ENCODE results near the gene CASP4. TPM values are rescaled to one million over a fixed set of nuclear protein-coding genes. Genes with fewer than 3 reads are reported as not detected.

CASP4 gene
- total and polyA plus RNA-seq, 2 of the 4 experiments (the other 2 are of a cell fraction): 82.5 to 91.9 TPM

- Histone ChIP-seq H4K91ac (ENCODE audit: insufficient read depth, low read depth, low read length) (no peak overlapping the region), H4K5ac (ENCODE audit: low read depth, low read length) (no peak overlapping the region), H3K36me3 (ENCODE audit: control insufficient read depth, insufficient read depth, low read length) (no peaks in the 10 kb centered on the region), H4K8ac (ENCODE audit: low read depth in 2 of 2, low read length in 2 of 2) (no peak overlapping the region), H4K20me1 (ENCODE audit: insufficient read depth, low read length) (no peaks in the 10 kb centered on the region), H2BK5ac (ENCODE audit: low read depth, low read length, poor library complexity, severe bottlenecking) (no peak overlapping the region), H3K4ac (ENCODE audit: low read depth, low read length) (no peak overlapping the region), H3K4me3 (ENCODE audit: insufficient read depth, low read depth, low read length) (no peak overlapping the region), H3K18ac (ENCODE audit: low read depth, low read length) (no peak overlapping the region), H3K14ac (replicated peaks; ENCODE audit: low read depth, low read length) (no peak overlapping the region), H3K4me1 (ENCODE audit: control insufficient read depth, insufficient read depth, low read length) (no peaks in the 10 kb centered on the region), H3K27ac (ENCODE audit: insufficient read depth, low read length) (no peak overlapping the region), H3K56ac (ENCODE audit: extremely low read depth, insufficient read depth, low read length) (no peak overlapping the region), H3K27me3 (ENCODE audit: control insufficient read depth, insufficient read depth, low read length) (no peaks in the 10 kb centered on the region), H3K79me1 (ENCODE audit: low read depth in 1 of 2, low read length in 2 of 2) (no peaks in the 10 kb centered on the region), H3K9me1 (ENCODE audit: insufficient read depth, low read length) (0 out of 2 replicates have a peak, but pooled peaks cover 3% of the 10 kb centered on the region), H3K9ac (ENCODE audit: low read depth, low read length) (no peak overlapping the region), H2AK9ac (replicated peaks; ENCODE audit: low read depth, low read length, poor library complexity) (peak overlapping the region; percentile 72), H3K9me3 (ENCODE audit: control insufficient read depth, insufficient read depth, low read length) (no peaks in the 10 kb centered on the region), H2BK120ac (ENCODE audit: low read depth, low read length) (no peak overlapping the region), H2AFZ (replicated peaks; ENCODE audit: low read length, poor library complexity) (peak overlapping the region; percentile 51), H2BK15ac (ENCODE audit: low read depth, low read length) (peak overlapping the region; percentile 33; the same call in 1 of the 3 replicates), H2BK20ac (ENCODE audit: low read depth, low read length) (0 out of 2 replicates have a peak overlapping the region, but pooled peaks have one; percentile 1), H3K23ac (ENCODE audit: low read depth, low read length) (no peak overlapping the region), H2AK5ac (ENCODE audit: low read depth, low read length) (0 out of 2 replicates have a peak overlapping the region, but pooled peaks have one; percentile 28), H3K4me2 (ENCODE audit: low read depth, low read length) (no peak overlapping the region)
- ATAC-seq (ENCODE audit: low read depth) (no peak), DNase-seq (no peak)
- no TSS peak for BruUV-seq (replicated peaks)
- ChIA-PET CTCF (no interaction called here), POLR2A (ENCODE audit: unreplicated experiment) (no interaction called here)
- in situ Hi-C loops (cut with MboI; ENCODE audit: low sequenced_read_pairs) (no loop called here), dilution Hi-C loops (cut with HindIII; ENCODE audit: low sequenced_read_pairs, unreplicated experiment) (no loop called here), intact Hi-C loops (cut with micrococcal nuclease) (no loop called here)
- WGBS, 2 experiments (ENCODE audit: extremely low coverage in 2 of 2, insufficient read length in 1 of 2): 100% methylated on average over 2 of the region's 4 CpGs; no CpG with 5 or more reads in 1 of the 2 experiments
- TF ChIP-seq, protein P1, sequence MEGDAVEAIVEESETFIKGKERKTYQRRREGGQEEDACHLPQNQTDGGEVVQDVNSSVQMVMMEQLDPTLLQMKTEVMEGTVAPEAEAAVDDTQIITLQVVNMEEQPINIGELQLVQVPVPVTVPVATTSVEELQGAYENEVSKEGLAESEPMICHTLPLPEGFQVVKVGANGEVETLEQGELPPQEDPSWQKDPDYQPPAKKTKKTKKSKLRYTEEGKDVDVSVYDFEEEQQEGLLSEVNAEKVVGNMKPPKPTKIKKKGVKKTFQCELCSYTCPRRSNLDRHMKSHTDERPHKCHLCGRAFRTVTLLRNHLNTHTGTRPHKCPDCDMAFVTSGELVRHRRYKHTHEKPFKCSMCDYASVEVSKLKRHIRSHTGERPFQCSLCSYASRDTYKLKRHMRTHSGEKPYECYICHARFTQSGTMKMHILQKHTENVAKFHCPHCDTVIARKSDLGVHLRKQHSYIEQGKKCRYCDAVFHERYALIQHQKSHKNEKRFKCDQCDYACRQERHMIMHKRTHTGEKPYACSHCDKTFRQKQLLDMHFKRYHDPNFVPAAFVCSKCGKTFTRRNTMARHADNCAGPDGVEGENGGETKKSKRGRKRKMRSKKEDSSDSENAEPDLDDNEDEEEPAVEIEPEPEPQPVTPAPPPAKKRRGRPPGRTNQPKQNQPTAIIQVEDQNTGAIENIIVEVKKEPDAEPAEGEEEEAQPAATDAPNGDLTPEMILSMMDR (conservative IDR thresholded peaks at IDR 0.05; ENCODE audit: low read depth, low read length): no peak
- TF ChIP-seq CEBPB (IDR thresholded peaks at IDR 0.05; ENCODE audit: low read depth, low read length): no peak
- no peak for TF ChIP-seq FOS (IDR thresholded peaks at IDR 0.05; ENCODE audit: low read depth, low read length)
- TF ChIP-seq, protein P2, sequence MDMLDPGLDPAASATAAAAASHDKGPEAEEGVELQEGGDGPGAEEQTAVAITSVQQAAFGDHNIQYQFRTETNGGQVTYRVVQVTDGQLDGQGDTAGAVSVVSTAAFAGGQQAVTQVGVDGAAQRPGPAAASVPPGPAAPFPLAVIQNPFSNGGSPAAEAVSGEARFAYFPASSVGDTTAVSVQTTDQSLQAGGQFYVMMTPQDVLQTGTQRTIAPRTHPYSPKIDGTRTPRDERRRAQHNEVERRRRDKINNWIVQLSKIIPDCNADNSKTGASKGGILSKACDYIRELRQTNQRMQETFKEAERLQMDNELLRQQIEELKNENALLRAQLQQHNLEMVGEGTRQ (IDR thresholded peaks at IDR 0.05; ENCODE audit: low read depth, low read length): no peak
- TF ChIP-seq, protein P3, sequence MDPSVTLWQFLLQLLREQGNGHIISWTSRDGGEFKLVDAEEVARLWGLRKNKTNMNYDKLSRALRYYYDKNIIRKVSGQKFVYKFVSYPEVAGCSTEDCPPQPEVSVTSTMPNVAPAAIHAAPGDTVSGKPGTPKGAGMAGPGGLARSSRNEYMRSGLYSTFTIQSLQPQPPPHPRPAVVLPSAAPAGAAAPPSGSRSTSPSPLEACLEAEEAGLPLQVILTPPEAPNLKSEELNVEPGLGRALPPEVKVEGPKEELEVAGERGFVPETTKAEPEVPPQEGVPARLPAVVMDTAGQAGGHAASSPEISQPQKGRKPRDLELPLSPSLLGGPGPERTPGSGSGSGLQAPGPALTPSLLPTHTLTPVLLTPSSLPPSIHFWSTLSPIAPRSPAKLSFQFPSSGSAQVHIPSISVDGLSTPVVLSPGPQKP (IDR thresholded peaks at IDR 0.05; ENCODE audit: borderline replicate concordance, low read depth, low read length): no peak
Observed at GRCh38 chr11:104991994-104992393, 23.6 kb upstream of the CASP4 start.
